Measurements from ENCODE around the gene ICOS. TPM values are rescaled to one million over a fixed set of nuclear protein-coding genes. Genes with fewer than 3 reads are reported as not detected.

Gene ICOS
- total RNA-seq, 1 experiment from 2014 or later: not detected

DNA sequence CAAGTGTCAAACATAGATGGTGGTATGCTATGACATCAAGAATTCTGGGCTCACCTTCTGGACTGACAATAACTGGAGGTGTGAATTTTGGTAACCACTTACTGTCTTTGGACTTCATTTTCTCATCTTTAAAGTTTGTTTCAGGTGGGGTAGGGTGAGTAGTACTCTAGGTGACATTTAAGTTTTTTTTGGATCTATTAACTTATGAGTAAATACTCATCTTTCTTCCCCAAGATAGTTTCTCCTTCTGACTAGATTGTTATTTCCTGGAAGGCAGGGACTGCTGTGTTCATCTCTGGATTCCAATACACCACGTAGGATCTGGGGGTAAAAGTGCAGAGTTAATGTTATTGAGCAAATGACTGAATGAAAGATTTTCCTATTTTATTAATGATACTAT, 55.9 kb downstream of the ICOS start:
- no peaks in the 10 kb centered on the region for H3K36me3 ChIP-seq
- no peaks in the 10 kb centered on the region for H3K9me3 ChIP-seq
- H3K27me3 ChIP-seq: no peaks in the 10 kb centered on the region
- DNase-seq: no peak
- no peak overlapping the region for H3K4me3 ChIP-seq

- no peak for DNase-seq
- no peaks in the 10 kb centered on the region for H3K36me3 ChIP-seq
- H3K9me3 ChIP-seq: no peaks in the 10 kb centered on the region
- H3K4me3 ChIP-seq: no peak overlapping the region
- H3K27me3 ChIP-seq: no peaks in the 10 kb centered on the region
Observed at GRCh38 chr2:203993011-203993410, 56.4 kb downstream of the ICOS start.

GRCh38 chr2:203993560-203993959, 57.0 kb downstream of the ICOS start:
- Histone ChIP-seq H3K27me3 (no peaks in the 10 kb centered on the region), H3K4me3 (no peak overlapping the region), H3K36me3 (no peaks in the 10 kb centered on the region), H3K9me3 (no peaks in the 10 kb centered on the region)
- no peak for DNase-seq

GRCh38 chr2:203994735-203995134, 58.2 kb downstream of the ICOS start:
- Histone ChIP-seq H3K9me3 (no peaks in the 10 kb centered on the region), H3K4me3 (no peak overlapping the region), H3K36me3 (no peaks in the 10 kb centered on the region), H3K27me3 (no peaks in the 10 kb centered on the region; the same call in 1 of the 2 replicates)
- DNase-seq: no peak

DNA sequence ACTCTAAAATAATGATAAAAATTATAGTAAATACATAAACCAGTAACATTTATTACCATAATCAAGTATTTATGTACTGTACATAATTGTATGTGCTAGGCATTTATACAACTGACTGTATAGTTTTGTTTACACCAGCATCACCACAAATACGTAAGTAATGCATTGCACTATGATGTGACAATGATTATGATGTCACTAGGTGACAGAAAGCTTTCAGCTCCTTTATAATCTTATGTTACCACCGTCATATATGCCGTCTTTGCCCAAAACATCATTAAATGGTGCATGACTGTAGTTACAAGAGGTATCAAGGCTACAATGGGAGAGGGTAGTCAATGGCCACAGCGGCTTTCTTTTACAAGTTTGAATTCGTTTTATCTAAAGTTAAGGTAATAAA, 60.1 kb downstream of the ICOS start:
- Histone ChIP-seq H3K27me3 (no peaks in the 10 kb centered on the region; the same call in 1 of the 2 replicates), H3K4me3 (no peak overlapping the region), H3K9me3 (no peaks in the 10 kb centered on the region), H3K36me3 (no peaks in the 10 kb centered on the region)
- no peak for DNase-seq

DNA sequence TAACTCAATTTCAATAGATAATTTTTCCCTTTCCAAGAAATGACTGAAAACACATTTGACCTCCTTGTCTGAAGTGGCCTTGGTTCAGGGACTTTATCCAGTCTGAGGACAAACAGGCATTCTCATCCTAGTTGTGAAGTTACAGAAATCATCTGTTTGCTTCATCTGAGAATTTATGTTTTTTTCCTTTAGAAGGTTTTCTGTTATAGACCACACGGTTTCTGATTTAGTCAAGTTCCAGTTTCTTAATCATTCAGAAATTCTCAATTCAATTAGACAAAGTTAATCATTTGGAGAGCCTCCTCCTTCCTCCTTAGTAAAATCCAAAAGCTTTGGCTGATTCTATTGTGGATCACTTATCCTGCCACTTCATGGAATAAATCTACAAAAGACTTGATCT, 60.9 kb downstream of the ICOS start:
- H3K4me3 ChIP-seq: no peak overlapping the region
- no peaks in the 10 kb centered on the region; the same call in 1 of the 2 replicates for H3K27me3 ChIP-seq
- H3K36me3 ChIP-seq: no peaks in the 10 kb centered on the region
- DNase-seq: no peak
- no peaks in the 10 kb centered on the region for H3K9me3 ChIP-seq

DNA sequence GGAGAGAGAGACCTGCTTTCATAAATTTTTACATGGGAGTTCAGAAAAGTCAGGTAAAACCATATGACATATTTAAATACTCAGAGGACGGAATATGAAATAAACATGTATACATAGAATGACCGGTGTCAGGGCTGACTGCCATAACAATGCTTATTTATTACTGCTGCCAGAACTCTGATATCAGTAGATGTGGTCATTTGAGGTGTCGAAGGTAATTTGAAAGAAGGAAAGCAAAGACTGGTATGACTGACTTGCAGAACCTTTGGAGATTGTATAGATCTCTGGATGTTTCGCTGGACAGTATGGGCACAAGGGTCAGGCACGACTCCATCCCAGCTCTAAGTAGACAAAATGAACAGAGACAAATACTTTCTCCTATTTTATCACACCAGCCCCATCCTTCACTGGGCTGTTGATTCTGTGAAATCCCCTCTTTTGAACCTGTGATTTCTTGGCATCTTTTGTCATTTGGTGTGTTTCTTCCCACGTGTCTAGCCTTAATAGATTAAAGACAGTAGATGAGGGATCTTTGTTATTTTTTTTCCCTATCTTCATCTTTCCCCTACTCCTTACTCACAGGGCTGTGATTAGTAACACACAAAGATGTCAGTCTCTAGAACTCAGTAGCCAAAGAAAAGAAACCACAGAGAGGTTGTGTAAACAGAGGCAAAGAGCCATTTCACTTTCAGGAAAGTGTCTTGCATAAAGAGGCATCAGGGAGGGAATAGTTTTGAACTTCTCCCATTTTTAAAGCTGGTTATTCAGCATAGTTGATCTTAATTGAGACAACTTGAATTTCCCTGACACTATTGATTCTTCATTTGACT, 61.6 kb downstream of the ICOS start:
- Histone ChIP-seq H3K27me3 (no peaks in the 10 kb centered on the region; the same call in 1 of the 2 replicates), H3K9me3 (no peaks in the 10 kb centered on the region), H3K4me3 (no peak overlapping the region), H3K36me3 (no peaks in the 10 kb centered on the region)
- DNase-seq: no peak

DNA sequence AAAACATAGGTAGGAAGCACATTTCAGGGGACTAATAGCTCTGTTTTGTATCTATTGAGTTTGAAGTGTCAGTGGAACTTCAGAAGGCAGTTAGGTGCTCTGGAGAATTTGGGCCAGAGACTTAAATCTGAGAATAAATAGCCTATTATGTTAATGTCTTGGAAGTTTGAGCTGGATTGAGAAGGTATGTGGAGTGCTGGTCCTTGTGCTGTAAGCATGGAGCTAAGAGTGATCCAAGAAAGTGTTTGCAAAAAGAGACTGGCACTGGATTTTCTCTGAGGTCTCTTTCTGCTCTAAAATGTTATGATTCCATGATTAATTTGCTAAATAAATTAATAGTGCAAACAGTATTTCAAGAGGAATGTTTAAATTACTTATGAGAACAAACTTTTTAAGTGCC, 63.3 kb downstream of the ICOS start:
- H3K27me3 ChIP-seq: no peaks in the 10 kb centered on the region; the same call in 1 of the 2 replicates
- H3K9me3 ChIP-seq: no peaks in the 10 kb centered on the region
- H3K4me3 ChIP-seq: no peak overlapping the region
- H3K36me3 ChIP-seq: no peaks in the 10 kb centered on the region
- DNase-seq: no peak

- no peaks in the 10 kb centered on the region for H3K9me3 ChIP-seq
- no peaks in the 10 kb centered on the region; the same call in 1 of the 2 replicates for H3K27me3 ChIP-seq
- no peak overlapping the region for H3K4me3 ChIP-seq
- DNase-seq: no peak
- no peaks in the 10 kb centered on the region for H3K36me3 ChIP-seq
Observed at GRCh38 chr2:204000446-204000845, 63.9 kb downstream of the ICOS start.

GRCh38 chr2:204003276-204003990, 66.9 kb downstream of the ICOS start:
- Histone ChIP-seq H3K27me3 (no peaks in the 10 kb centered on the region; the same call in 1 of the 2 replicates), H3K36me3 (no peaks in the 10 kb centered on the region), H3K4me3 (no peak overlapping the region), H3K9me3 (no peaks in the 10 kb centered on the region)
- no peak for DNase-seq

- no peaks in the 10 kb centered on the region; the same call in 1 of the 2 replicates for H3K27me3 ChIP-seq
- no peak overlapping the region for H3K4me3 ChIP-seq
- H3K36me3 ChIP-seq: no peaks in the 10 kb centered on the region
- DNase-seq: no peak
- no peaks in the 10 kb centered on the region for H3K9me3 ChIP-seq
Observed at GRCh38 chr2:204004912-204005311, 68.3 kb downstream of the ICOS start.

- H3K27me3 ChIP-seq: no peaks in the 10 kb centered on the region
- no peak overlapping the region for H3K4me3 ChIP-seq
- no peak for DNase-seq
- no peaks in the 10 kb centered on the region for H3K9me3 ChIP-seq
- H3K36me3 ChIP-seq: no peaks in the 10 kb centered on the region
Observed at GRCh38 chr2:204005940-204006721, 69.6 kb downstream of the ICOS start.

DNA sequence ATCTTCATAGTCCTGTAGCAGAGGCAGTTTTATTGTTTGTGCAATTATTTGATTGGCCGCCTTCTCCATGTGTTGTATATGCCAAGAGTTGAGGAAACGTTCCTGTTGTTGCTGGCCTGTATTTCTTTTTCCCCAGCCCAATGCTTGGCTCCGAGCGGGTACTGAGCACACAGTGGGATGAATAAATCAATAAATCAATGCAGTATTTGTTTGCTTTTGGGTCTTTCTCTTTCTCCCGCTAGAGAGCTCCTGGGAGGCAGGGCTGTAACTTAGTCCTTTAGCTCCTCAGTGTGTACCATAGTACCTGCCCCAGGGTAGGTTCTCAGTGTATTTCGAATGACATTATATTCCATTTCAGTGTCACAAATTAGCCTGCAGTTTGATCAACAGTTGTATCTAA, 71.8 kb downstream of the ICOS start:
- no peaks in the 10 kb centered on the region for H3K36me3 ChIP-seq
- H3K9me3 ChIP-seq: no peaks in the 10 kb centered on the region
- H3K4me3 ChIP-seq: no peak overlapping the region
- DNase-seq: no peak
- H3K27me3 ChIP-seq: no peaks in the 10 kb centered on the region

- DNase-seq: peak; percentile 23
- no peaks in the 10 kb centered on the region for H3K9me3 ChIP-seq
- no peaks in the 10 kb centered on the region for H3K27me3 ChIP-seq
- H3K4me3 ChIP-seq: no peak overlapping the region
- no peaks in the 10 kb centered on the region for H3K36me3 ChIP-seq
Observed at GRCh38 chr2:204010628-204011560, 74.3 kb downstream of the ICOS start.

Data from MG63 (cell line).